Mesangial cell (primary cell): Measurements from ENCODE around the gene ZNF485. TPM values are rescaled to one million over a fixed set of nuclear protein-coding genes. Genes with fewer than 3 reads are reported as not detected.

ENCODE experiments used
- total RNA-seq: library from RNA; depleted of rRNA; stranded (reverse); fragments of >200 nt; gene quantifications from 2 replicates; pipeline ENCODE4 v1.2.3, GENCODE V29; 2015

Gene ZNF485
- total RNA-seq = 1.5 and 2.9 TPM in 2 replicates

GRCh38 chr10:43606323-43607198, at the start of gene ZNF485:
Gene ZNF485 (plus strand): TSS chr10:43606438. CDS start chr10:43607051, 613 bp downstream.

GRCh38 chr10:43574001-43574892, 32.0 kb upstream of the ZNF485 start, which contains the start of gene ZNF239:
Gene ZNF239 (minus strand): TSS chr10:43574616. CDS start chr10:43558079, 16,537 bp downstream.

GRCh38 chr10:43648398-43649184, 42.4 kb downstream of the ZNF485 start, which contains the start of gene ZNF32:
Gene ZNF32 (minus strand): TSS chr10:43648881. CDS start chr10:43646133, 2,748 bp downstream.

Other genes with a start within 250 kb of the ZNF485 start
- not detected in 2 replicates for gene FXYD4, start 234.8 kb upstream of the ZNF485 start, total RNA-seq
- 174 and 213 TPM in 2 replicates for gene HNRNPF, start 197.3 kb upstream of the ZNF485 start, total RNA-seq
- gene ZNF487, start 169.3 kb upstream of the ZNF485 start, total RNA-seq = 1.5 and 2.4 TPM in 2 replicates
- gene ZNF239, start 31.8 kb upstream of the ZNF485 start, total RNA-seq = 3.2 and 3.7 TPM in 2 replicates
- 16.8 and 24.1 TPM in 2 replicates for gene ZNF32, start 42.4 kb downstream of the ZNF485 start, total RNA-seq